ENCODE results near the gene GART. TPM values are rescaled to one million over a fixed set of nuclear protein-coding genes. Genes with fewer than 3 reads are reported as not detected.

Gene GART
- total RNA-seq, 1 experiment from 2014 or later = 132 TPM

- in situ Hi-C loops (cut with HindIII; ENCODE audit: low pct_unique_long_range_greater_than_20kb, low sequenced_read_pairs) = no loop called here
- ChIA-PET POLR2A (no interaction called here), CTCF (no interaction called here)
- peaks cover 75% of the 10 kb centered on the region for H3K36me3 ChIP-seq (ENCODE audit: control insufficient read depth, insufficient read depth, low read length)
- H3K4me1 ChIP-seq (ENCODE audit: control insufficient read depth, insufficient read depth, low read length) = no peaks in the 10 kb centered on the region
- no peak for DNase-seq (ENCODE audit: low read depth, low spot score)
- ATAC-seq = no peak
- H3K27ac ChIP-seq (ENCODE audit: low read length) = no peak overlapping the region
- BruUV-seq (replicated peaks) = no TSS peak
- H3K4me3 ChIP-seq (ENCODE audit: low read depth in 2 of 2, low read length in 2 of 2) = no peak overlapping the region
- no peaks in the 10 kb centered on the region for H3K9me3 ChIP-seq (ENCODE audit: control insufficient read depth, insufficient read depth, low read depth, low read length)
- intact Hi-C loops (cut with micrococcal nuclease; ENCODE audit: unreplicated experiment) = no loop called here
- H3K27me3 ChIP-seq (ENCODE audit: control insufficient read depth, insufficient read depth, low read length) = no peaks in the 10 kb centered on the region
- TF ChIP-seq, protein P1, sequence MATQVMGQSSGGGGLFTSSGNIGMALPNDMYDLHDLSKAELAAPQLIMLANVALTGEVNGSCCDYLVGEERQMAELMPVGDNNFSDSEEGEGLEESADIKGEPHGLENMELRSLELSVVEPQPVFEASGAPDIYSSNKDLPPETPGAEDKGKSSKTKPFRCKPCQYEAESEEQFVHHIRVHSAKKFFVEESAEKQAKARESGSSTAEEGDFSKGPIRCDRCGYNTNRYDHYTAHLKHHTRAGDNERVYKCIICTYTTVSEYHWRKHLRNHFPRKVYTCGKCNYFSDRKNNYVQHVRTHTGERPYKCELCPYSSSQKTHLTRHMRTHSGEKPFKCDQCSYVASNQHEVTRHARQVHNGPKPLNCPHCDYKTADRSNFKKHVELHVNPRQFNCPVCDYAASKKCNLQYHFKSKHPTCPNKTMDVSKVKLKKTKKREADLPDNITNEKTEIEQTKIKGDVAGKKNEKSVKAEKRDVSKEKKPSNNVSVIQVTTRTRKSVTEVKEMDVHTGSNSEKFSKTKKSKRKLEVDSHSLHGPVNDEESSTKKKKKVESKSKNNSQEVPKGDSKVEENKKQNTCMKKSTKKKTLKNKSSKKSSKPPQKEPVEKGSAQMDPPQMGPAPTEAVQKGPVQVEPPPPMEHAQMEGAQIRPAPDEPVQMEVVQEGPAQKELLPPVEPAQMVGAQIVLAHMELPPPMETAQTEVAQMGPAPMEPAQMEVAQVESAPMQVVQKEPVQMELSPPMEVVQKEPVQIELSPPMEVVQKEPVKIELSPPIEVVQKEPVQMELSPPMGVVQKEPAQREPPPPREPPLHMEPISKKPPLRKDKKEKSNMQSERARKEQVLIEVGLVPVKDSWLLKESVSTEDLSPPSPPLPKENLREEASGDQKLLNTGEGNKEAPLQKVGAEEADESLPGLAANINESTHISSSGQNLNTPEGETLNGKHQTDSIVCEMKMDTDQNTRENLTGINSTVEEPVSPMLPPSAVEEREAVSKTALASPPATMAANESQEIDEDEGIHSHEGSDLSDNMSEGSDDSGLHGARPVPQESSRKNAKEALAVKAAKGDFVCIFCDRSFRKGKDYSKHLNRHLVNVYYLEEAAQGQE (IDR thresholded peaks at IDR 0.05; ENCODE audit: insufficient read depth in 1 of 2, low read depth in 2 of 2, low read length in 1 of 2) = no peak
- no peak for TF ChIP-seq CTCF (IDR thresholded peaks at IDR 0.05)
- no peak for TF ChIP-seq SIN3A (IDR thresholded peaks at IDR 0.05; ENCODE audit: borderline replicate concordance, insufficient read depth, low read depth, low read length)
- no peak for TF ChIP-seq TCF7L2 (IDR thresholded peaks at IDR 0.05; ENCODE audit: low read depth, low read length)
- no peak for TF ChIP-seq POLR2AphosphoS5 (IDR thresholded peaks at IDR 0.05; ENCODE audit: low read depth, low read length)
Measured at GRCh38 chr21:33560965-33561364, 19.0 kb upstream of the GART start.

- TF ChIP-seq CTCF (IDR thresholded peaks at IDR 0.05) = no peak
- TF ChIP-seq, protein P1 (IDR thresholded peaks at IDR 0.05; ENCODE audit: insufficient read depth in 1 of 2, low read depth in 2 of 2, low read length in 1 of 2) = no peak
- TF ChIP-seq POLR2AphosphoS5 (IDR thresholded peaks at IDR 0.05; ENCODE audit: low read depth, low read length) = no peak
- TF ChIP-seq TCF7L2 (IDR thresholded peaks at IDR 0.05; ENCODE audit: low read depth, low read length) = no peak
- TF ChIP-seq SIN3A (IDR thresholded peaks at IDR 0.05; ENCODE audit: borderline replicate concordance, insufficient read depth, low read depth, low read length) = no peak
- no peaks in the 10 kb centered on the region for H3K4me1 ChIP-seq (ENCODE audit: control insufficient read depth, insufficient read depth, low read length)
- CTCF ChIA-PET = interaction anchor here (0.7 kb wide), 1 partner anchor 194 kb away, joined by 3 read pairs; no protein-coding TSS in a partner anchor
- intact Hi-C loops (cut with micrococcal nuclease; ENCODE audit: unreplicated experiment) = no loop called here
- in situ Hi-C loops (cut with HindIII; ENCODE audit: low pct_unique_long_range_greater_than_20kb, low sequenced_read_pairs) = no loop called here
- H3K36me3 ChIP-seq (ENCODE audit: control insufficient read depth, insufficient read depth, low read length) = peaks cover 73% of the 10 kb centered on the region
- H3K27ac ChIP-seq (ENCODE audit: low read length) = no peak overlapping the region
- no TSS peak for BruUV-seq (replicated peaks)
- no peak overlapping the region for H3K4me3 ChIP-seq (ENCODE audit: low read depth in 2 of 2, low read length in 2 of 2)
- DNase-seq (ENCODE audit: low read depth, low spot score) (no peak), ATAC-seq (no peak)
- H3K9me3 ChIP-seq (ENCODE audit: control insufficient read depth, insufficient read depth, low read depth, low read length) = no peaks in the 10 kb centered on the region
- POLR2A ChIA-PET = no interaction called here
- no peaks in the 10 kb centered on the region for H3K27me3 ChIP-seq (ENCODE audit: control insufficient read depth, insufficient read depth, low read length)
Measured at GRCh38 chr21:33559813-33560212, 17.9 kb upstream of the GART start.

Data from Panc1 (cell line).